Right lobe of liver (tissue), 4 donors: Measurements from ENCODE around the gene C16orf54.

ENCODE experiments used
- POLR2A ChIP-seq: fragments of 450-650 bp; IDR thresholded peaks from one replicate; pipeline ENCODE4 v1.6.1; 2017; ENCODE audit warnings: antibody characterized with exemption, mild to moderate bottlenecking
- TF ChIP-seq, protein P1 (sequence below), 4 donors: fragments of 200-600 bp in 3 of 4; fragments of 450-650 bp in 1 of 4; IDR thresholded peaks; one replicate each; pipeline versions ENCODE4 v1.5.1 to v1.8.0; 2016 to 2022; ENCODE audit warnings: antibody characterized with exemption in 4 of 4, mild to moderate bottlenecking in 2 of 4
- donor health status: DM: no; HTN: no; CAD: no.
- donor health status: DM: no; HTN: no; CAD: no.
- donor health status: DM: no; HTN: yes; CAD: no.

DNA sequence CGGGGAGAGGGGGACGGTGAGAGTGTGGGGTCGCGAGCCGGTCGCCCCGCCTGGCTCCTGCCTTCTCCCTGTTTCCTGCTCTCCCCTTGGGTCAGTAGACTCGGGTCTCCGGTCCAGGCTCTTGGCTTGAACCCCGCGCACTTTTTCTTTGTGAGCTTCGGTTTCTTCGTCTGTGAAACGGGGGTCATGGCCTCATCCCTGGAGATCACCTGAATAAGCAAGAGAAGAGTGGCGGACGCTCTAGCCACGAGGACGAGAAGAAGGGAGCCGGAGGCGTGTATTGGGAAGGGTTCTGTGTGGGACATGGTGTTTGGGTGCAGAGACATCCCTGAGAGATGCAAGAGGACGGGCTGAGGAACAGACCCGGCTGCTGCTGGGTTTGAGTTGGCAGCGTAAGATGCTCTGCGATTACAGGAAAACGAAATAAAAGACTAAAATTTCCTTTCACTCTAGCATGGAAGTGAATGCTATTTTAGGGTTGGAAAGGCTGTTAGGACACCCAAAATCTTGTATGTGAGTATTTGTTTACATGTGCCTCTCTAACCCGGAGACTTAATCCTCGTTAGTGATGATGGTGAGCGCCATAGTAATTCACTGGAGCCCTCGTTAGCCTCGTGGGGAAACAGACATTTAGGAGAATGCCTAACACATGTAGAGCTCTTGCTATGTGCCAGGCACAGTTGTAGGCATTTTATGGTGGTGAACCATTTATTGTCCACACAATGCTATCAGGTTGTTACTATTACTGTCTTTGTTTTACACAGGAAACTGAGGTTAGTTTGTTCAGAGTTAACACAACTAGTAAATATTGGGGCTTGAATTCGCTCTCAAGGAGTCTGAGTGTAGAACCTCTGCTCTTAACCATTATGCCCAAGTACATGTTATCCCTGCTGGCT is 45.4 kb upstream of the C16orf54 start:
- TF ChIP-seq, protein P1, sequence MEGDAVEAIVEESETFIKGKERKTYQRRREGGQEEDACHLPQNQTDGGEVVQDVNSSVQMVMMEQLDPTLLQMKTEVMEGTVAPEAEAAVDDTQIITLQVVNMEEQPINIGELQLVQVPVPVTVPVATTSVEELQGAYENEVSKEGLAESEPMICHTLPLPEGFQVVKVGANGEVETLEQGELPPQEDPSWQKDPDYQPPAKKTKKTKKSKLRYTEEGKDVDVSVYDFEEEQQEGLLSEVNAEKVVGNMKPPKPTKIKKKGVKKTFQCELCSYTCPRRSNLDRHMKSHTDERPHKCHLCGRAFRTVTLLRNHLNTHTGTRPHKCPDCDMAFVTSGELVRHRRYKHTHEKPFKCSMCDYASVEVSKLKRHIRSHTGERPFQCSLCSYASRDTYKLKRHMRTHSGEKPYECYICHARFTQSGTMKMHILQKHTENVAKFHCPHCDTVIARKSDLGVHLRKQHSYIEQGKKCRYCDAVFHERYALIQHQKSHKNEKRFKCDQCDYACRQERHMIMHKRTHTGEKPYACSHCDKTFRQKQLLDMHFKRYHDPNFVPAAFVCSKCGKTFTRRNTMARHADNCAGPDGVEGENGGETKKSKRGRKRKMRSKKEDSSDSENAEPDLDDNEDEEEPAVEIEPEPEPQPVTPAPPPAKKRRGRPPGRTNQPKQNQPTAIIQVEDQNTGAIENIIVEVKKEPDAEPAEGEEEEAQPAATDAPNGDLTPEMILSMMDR (IDR thresholded peaks at IDR 0.05) = no peak
- TF ChIP-seq POLR2A = no peak
